Measurements from ENCODE around the gene ALCAM.

ALCAM gene

GRCh38 chr3:105493305-105493892 lies 126.7 kb downstream of the ALCAM start:
- no peak for DNase-seq (ENCODE audit: low spot score)

- no peak for DNase-seq (ENCODE audit: low spot score)
Measured at GRCh38 chr3:105495021-105495420, 128.3 kb downstream of the ALCAM start.

DNA sequence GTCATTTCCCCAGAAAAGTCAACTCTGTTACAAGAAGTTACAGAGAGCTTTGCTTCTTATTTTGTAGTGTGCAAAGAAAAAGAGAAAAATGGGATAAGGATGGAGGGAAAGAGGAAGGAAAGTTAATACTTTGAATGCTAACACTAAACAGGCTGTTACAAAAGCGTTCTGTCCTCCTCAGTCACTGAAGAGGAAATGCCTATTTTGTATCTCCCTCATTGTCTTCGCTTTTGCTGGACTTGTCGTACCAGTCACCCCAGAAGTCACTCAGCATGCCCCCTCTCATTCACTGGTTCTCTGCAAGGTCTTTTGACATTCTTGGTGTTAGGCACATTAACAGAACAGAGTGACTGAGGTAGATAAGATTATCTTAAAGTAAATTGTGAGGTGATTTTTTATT lies 129.6 kb downstream of the ALCAM start:
- no peak for DNase-seq (ENCODE audit: low spot score)

- DNase-seq (ENCODE audit: low spot score): no peak
Measured at GRCh38 chr3:105497386-105497785, 130.7 kb downstream of the ALCAM start.

- DNase-seq (ENCODE audit: low spot score): no peak
Measured at GRCh38 chr3:105499961-105500360, 133.3 kb downstream of the ALCAM start.

DNA sequence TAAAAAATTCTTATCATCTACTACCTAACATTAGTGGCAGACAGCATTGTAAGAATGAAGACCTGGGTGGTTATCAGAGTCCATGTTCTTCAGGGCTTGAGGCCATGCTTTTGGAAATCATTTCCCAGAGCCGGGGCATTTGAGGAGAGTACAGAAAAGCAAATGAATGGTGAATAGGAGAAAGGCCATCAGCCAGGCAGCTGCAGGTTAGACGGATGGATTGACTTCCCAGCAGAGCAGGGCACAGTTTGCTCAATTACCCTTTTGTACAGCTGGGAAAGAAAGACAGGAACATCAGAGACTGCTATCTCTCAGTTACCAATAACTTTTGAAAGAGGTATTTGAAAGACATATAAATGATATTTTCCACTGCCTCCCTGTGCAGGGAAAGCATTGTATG lies 135.6 kb downstream of the ALCAM start:
- DNase-seq (ENCODE audit: low spot score): no peak

GRCh38 chr3:105503191-105503593 lies 136.5 kb downstream of the ALCAM start:
- no peak for DNase-seq (ENCODE audit: low spot score)

GRCh38 chr3:105504440-105504951 lies 137.8 kb downstream of the ALCAM start:
- no peak for DNase-seq (ENCODE audit: low spot score)

GRCh38 chr3:105505170-105505569 lies 138.5 kb downstream of the ALCAM start:
- DNase-seq (ENCODE audit: low spot score): no peak

- DNase-seq (ENCODE audit: low spot score): no peak
Measured at GRCh38 chr3:105511031-105511430, 144.3 kb downstream of the ALCAM start.

DNA sequence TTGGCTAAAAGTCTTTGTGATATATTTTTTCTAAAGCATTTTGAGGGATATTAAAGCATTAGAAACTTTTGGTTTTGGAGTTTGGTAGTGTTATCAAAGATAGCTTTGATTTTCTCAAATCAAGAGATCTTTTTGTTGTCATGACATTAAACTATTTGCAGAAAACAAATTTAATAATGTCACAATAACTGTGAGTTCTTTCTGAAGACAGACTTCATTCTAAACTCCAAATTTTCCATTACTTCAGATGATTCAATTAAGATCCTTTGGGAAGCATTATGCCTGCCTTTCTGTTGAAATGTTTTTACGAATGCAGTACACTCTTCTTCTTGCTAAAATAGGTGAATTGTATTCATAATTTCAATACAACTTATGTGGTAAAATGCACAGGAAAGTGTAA lies 145.4 kb downstream of the ALCAM start:
- no peak for DNase-seq (ENCODE audit: low spot score)

- DNase-seq (ENCODE audit: low spot score): no peak
Measured at GRCh38 chr3:105513042-105513441, 146.3 kb downstream of the ALCAM start.

- no peak for DNase-seq (ENCODE audit: low spot score)
Measured at GRCh38 chr3:105513886-105514285, 147.2 kb downstream of the ALCAM start.

- DNase-seq (ENCODE audit: low spot score): no peak
Measured at GRCh38 chr3:105515372-105515771, 148.7 kb downstream of the ALCAM start.

- DNase-seq (ENCODE audit: low spot score): no peak
Measured at GRCh38 chr3:105516972-105517371, 150.3 kb downstream of the ALCAM start.

DNA sequence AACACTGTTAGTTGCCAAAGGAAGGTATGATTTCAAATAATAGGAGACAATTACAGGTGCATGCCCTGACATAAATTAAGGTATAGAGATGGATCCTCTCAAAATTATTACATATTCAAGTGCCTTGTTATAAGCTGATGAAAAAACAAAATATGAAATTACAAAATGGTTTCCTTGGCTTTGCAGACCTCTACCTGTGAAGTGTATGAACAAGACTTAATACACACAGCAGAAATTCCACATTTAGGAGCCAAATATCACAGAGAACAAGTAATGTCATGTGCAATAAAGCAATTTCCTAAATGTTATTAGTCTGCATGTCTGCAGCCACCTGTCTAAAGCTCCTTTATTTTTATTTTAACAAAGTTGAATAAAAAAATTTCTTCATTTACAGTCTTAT lies 151.5 kb downstream of the ALCAM start:
- DNase-seq (ENCODE audit: low spot score): no peak

- peak; percentile 66 for DNase-seq (ENCODE audit: low spot score)
Measured at GRCh38 chr3:105518806-105519418, 152.2 kb downstream of the ALCAM start.

DNA sequence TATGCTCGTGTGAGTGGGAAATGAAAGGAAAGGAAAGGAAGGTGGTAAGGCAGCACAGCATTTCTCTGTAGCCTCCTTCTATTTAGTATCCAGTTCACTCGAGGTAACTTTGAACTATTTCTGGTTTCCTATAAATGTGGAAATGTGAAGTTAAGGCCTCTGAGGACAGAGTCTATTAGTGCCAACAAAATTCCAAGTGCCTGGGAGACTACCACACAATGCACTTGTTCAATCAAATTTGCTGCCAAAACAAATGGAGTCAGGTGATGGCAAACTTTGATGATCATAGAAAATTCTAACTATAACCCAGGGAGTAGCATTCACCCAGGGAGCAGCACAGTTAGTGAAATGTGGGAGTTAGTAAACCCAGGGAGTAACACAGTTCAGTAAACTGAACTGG lies 155.1 kb downstream of the ALCAM start:
- no peak for DNase-seq (ENCODE audit: low spot score)

GRCh38 chr3:105523501-105523900 lies 156.8 kb downstream of the ALCAM start:
- DNase-seq (ENCODE audit: low spot score): no peak

GRCh38 chr3:105525531-105525930 lies 158.8 kb downstream of the ALCAM start:
- DNase-seq (ENCODE audit: low spot score): no peak

DNA sequence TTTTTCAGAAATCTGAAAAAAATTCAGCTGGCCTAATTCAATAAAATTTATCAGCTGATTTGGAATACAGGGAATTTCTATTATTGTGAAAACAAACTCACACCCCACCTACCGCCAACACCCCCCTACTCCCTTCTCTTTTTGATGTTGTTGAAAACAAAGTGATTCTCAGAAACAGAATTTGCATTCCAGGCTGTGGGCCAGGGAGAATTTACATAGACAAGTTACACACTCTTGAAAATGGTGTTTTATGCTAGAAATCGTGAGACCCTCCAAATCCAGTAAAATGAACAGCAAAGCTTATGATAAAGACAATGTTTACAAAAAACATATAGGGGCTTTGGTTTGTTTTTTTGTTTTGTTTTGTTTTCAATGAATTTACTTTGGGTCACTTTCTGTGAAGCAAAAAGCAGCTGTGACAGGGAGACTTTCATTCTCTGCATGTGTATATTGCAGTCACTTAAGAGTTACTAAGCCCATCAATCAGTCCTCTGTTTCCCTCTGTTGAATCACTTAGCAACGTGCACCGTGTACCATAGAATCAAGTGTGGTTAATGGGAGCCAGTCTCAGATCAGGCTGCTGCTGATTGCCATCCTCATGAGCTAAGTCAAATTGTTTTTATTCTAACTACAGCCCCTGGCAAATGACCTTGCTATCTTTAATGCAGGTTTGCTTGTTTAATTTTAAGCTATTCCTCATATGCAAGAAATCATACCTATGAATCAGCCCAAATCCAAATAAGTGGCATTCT lies 159.8 kb downstream of the ALCAM start:
- no peak for DNase-seq (ENCODE audit: low spot score)

DNA sequence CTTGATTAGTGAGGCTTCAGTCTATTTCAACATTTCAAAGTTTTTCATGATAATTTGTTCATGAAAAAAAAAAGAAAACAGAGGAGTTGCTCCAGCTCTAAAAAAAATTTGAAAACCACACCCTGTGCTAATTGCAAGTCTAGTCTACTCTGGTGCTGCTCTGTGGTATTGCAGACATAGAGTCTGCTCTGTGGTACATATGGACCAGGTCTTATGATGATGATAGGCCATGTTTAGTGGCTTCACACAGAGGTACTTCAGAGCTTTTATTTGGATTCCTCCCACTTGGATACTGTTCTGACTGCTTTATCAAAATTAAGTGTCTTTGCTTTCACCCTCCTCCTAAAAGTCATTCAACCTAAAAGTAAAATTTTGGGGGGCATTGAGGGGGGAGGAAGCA lies 160.8 kb downstream of the ALCAM start:
- no peak for DNase-seq (ENCODE audit: low spot score)

DNA sequence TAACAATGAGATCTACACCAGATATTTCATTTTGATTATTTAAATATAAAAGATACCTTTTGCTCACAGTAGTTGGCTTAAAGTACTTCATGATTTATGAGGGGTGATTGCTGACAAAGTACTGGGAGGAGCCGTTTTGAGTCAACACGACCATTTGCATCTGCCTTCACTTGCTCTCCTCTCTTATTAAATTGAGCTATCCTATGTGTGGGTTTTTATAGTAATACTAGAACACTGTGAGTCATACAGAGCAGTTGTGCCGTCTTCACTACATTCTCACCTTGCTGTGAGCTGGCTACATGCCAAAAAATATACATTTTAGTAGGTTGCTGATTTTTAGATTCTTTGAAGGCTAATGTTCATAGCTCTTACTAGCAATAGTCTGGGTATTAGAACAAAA lies 161.2 kb downstream of the ALCAM start:
- DNase-seq (ENCODE audit: low spot score): peak; percentile 18

Data from CD4-positive, alpha-beta T cell treated with Interleukin-15 for 4 hours (primary cell).